Eye (tissue), 1 donor: ENCODE data around the gene RPE.

Experiments
- DNase-seq: peaks from one replicate; pipeline ENCODE4 v3.0.0-alpha.2; 2015

The RPE gene

GRCh38 chr2:210002158-210003157 lies at the start of gene RPE:
TSS of gene RPE (plus strand) at chr2:210002638. CDS start at chr2:210002662, 24 bp downstream.
- peak; percentile 98 for DNase-seq

- no peak for DNase-seq
These were observed 46.2 kb upstream of the RPE start for GRCh38 chr2:209956271-209956670.

GRCh38 chr2:209958016-209958415 lies 44.4 kb upstream of the RPE start:
- DNase-seq: no peak

- DNase-seq: peak; percentile 28
These were observed 42.4 kb upstream of the RPE start for GRCh38 chr2:209960045-209960444.

GRCh38 chr2:209960676-209961630 lies 41.5 kb upstream of the RPE start:
- DNase-seq: peak; percentile 88

- no peak for DNase-seq
These were observed 36.7 kb upstream of the RPE start for GRCh38 chr2:209965723-209966122.

GRCh38 chr2:209969692-209970091 lies 32.7 kb upstream of the RPE start:
- DNase-seq: no peak

- DNase-seq: no peak
These were observed 32.2 kb upstream of the RPE start for GRCh38 chr2:209970271-209970670.

GRCh38 chr2:209970711-209971110 lies 31.7 kb upstream of the RPE start:
- no peak for DNase-seq

GRCh38 chr2:209973328-209973727 lies 29.1 kb upstream of the RPE start:
- no peak for DNase-seq

- DNase-seq: no peak
These were observed 27.9 kb upstream of the RPE start for GRCh38 chr2:209974576-209974975.

GRCh38 chr2:209976698-209977385 lies 25.6 kb upstream of the RPE start:
- DNase-seq: no peak

- peak; percentile 69 for DNase-seq
These were observed 24.8 kb upstream of the RPE start for GRCh38 chr2:209977386-209978239.

- DNase-seq: no peak
These were observed 18.1 kb upstream of the RPE start for GRCh38 chr2:209984291-209984690.

- no peak for DNase-seq
These were observed 16.6 kb upstream of the RPE start for GRCh38 chr2:209985874-209986273.

GRCh38 chr2:209986415-209986814 lies 16.0 kb upstream of the RPE start:
- no peak for DNase-seq

GRCh38 chr2:209988010-209988409 lies 14.4 kb upstream of the RPE start:
- DNase-seq: no peak

GRCh38 chr2:209990838-209991237 lies 11.6 kb upstream of the RPE start:
- no peak for DNase-seq

- no peak for DNase-seq
These were observed 8.5 kb upstream of the RPE start for GRCh38 chr2:209993968-209994367.

- DNase-seq: no peak
These were observed 3.8 kb upstream of the RPE start for GRCh38 chr2:209998596-209998995.

- no peak for DNase-seq
These were observed 1.7 kb upstream of the RPE start for GRCh38 chr2:210000464-210001324.
